Mesodermal cell (in vitro differentiated cells): ENCODE measurements around the gene ZNF341.
"Not testable (repeated sequence)": the region's sequence is repeated elsewhere in the genome, so short reads cannot be mapped to it uniquely, and the experiment has no call there.

ENCODE experiments used
- H3K27ac ChIP-seq: 2 replicates; pipeline ENCODE4 v1.7.0; 2013; ENCODE audit warnings: mild to moderate bottlenecking, low read depth, low read length, moderate library complexity; ENCODE audit not compliant: severe bottlenecking
- H3K36me3 ChIP-seq: 2 replicates; pipeline ENCODE4 v1.7.1; 2013; ENCODE audit warnings: mild to moderate bottlenecking, low read length, moderate library complexity; ENCODE audit not compliant: control insufficient read depth, insufficient read depth
- H3K4me1 ChIP-seq: one replicate; pipeline ENCODE4 v1.7.1; 2013; ENCODE audit warnings: mild to moderate bottlenecking, low read length; ENCODE audit not compliant: insufficient read depth, control insufficient read depth, poor library complexity, severe bottlenecking
- H3K4me3 ChIP-seq: 2 replicates; pipeline ENCODE4 v1.7.0; 2013; ENCODE audit warnings: low read length, control low read depth, mild to moderate bottlenecking; ENCODE audit not compliant: insufficient read depth, poor library complexity, severe bottlenecking; ENCODE audit errors: extremely low read depth
- H3K9me3 ChIP-seq: 2 replicates; pipeline ENCODE4 v1.7.1; 2013; ENCODE audit warnings: mild to moderate bottlenecking, low read length, moderate library complexity; ENCODE audit not compliant: control insufficient read depth
- WGBS, 2 experiments: methylation state at CpG; one replicate each; pipeline ENCODE4 v1.1.5; 2013; ENCODE audit warnings: missing lambda C conversion rate in 2 of 2; ENCODE audit not compliant: insufficient coverage in 2 of 2; 5-methylcytosine and 5-hydroxymethylcytosine counted together

Gene ZNF341

DNA sequence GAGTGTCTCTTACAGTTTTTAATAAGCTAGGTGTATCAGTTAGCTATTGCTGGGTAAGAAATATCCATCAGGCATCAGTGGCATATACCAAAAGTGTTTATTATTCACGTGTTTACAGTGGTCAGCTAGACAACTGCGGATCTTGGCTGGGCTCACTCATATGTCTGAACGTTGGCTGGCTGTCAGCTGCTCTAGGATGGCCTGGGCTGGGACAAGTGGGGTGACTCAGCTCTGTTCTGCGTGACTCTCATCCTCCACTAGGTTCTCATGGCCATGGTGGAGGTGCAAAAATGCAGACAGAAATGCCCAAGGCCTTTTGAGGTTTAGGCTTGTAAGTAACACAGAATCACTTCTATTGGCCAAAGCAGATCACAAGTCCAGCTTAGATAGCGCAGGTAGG, 22.0 kb downstream of the ZNF341 start:
- no peak overlapping the region for H3K4me3 ChIP-seq
- H3K27ac ChIP-seq, result no peak overlapping the region
- peaks cover 27% of the 10 kb centered on the region for H3K36me3 ChIP-seq
- H3K9me3 ChIP-seq, result peaks cover 6% of the 10 kb centered on the region
- 97 to 98% methylated on average over 4 to 5 of the region's 5 CpGs for WGBS, 2 experiments
- H3K4me1 ChIP-seq, result no peaks in the 10 kb centered on the region

DNA sequence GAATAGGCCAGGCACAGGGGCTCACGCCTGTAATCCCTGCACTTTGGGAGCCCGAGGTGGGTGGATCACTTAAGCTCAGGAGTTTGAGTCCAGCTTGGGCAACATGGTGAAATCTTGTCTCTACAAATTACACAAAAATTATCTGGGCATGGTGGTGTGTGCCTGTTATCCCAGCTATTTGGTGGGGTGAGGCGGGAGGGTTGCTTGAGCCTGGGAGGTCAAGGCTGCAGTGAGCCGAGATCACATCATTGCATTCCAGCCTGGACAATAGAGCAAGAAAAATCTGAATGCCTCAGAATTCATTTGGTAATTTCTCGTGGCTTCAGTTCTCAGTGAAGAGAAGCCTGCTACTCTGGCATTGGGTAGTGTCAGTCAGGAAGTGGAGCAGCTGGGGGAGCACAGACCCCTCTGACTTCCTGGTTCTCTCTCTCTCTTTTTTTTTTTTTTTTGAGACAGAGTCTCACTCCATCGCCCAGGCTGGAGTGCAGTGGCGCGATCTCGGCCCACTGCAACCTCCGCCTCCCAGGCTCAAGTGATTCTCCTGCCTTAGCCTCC, 24.2 kb downstream of the ZNF341 start:
- H3K4me3 ChIP-seq, H3K4me1 ChIP-seq, H3K9me3 ChIP-seq: not testable (repeated sequence)
- peak overlapping the region; percentile 23 for H3K27ac ChIP-seq
- 88 to 93% methylated on average over 5 to 6 of the region's 10 CpGs for WGBS, 2 experiments
- peaks cover 25% of the 10 kb centered on the region for H3K36me3 ChIP-seq

GRCh38 chr20:33757046-33757445, 25.2 kb downstream of the ZNF341 start:
- peaks cover 27% of the 10 kb centered on the region for H3K36me3 ChIP-seq
- WGBS, 2 experiments, result 96 to 99% methylated on average over 9 to 10 of the region's 10 CpGs

GRCh38 chr20:33757458-33757857, 25.7 kb downstream of the ZNF341 start:
- Histone ChIP-seq H3K4me1 (no peaks in the 10 kb centered on the region), H3K9me3 (peaks cover 6% of the 10 kb centered on the region), H3K4me3 (no peak overlapping the region), H3K27ac (no peak overlapping the region), H3K36me3 (peaks cover 28% of the 10 kb centered on the region)
- WGBS, 2 experiments, result 86% methylated on average over 1 of the region's 1 CpG; no CpG with 5 or more reads in 1 of the 2 experiments

More at GRCh38 chr20:33757046-33757445, 25.2 kb downstream of the ZNF341 start:
- Histone ChIP-seq H3K4me1 (no peaks in the 10 kb centered on the region), H3K27ac (no peak overlapping the region), H3K9me3 (peaks cover 6% of the 10 kb centered on the region), H3K4me3 (no peak overlapping the region)

GRCh38 chr20:33761698-33762250, 30.0 kb downstream of the ZNF341 start:
- 94 to 95% methylated on average over 9 to 12 of the region's 13 CpGs for WGBS, 2 experiments
- no peaks in the 10 kb centered on the region for H3K4me1 ChIP-seq
- H3K36me3 ChIP-seq, result peaks cover 12% of the 10 kb centered on the region
- H3K27ac ChIP-seq, result no peak overlapping the region
- no peak overlapping the region for H3K4me3 ChIP-seq
- peaks cover 6% of the 10 kb centered on the region for H3K9me3 ChIP-seq

GRCh38 chr20:33765099-33765498, 33.3 kb downstream of the ZNF341 start:
- Histone ChIP-seq H3K9me3 (no peaks in the 10 kb centered on the region), H3K27ac (no peak overlapping the region), H3K4me3 (no peak overlapping the region), H3K36me3 (peaks cover 8% of the 10 kb centered on the region), H3K4me1 (no peaks in the 10 kb centered on the region)
- 78 to 82% methylated on average over 1 of the region's 2 CpGs for whole genome bisulfite sequencing, 2 experiments

- Histone ChIP-seq H3K9me3 (no peaks in the 10 kb centered on the region), H3K27ac (no peak overlapping the region), H3K4me3 (no peak overlapping the region), H3K4me1 (no peaks in the 10 kb centered on the region), H3K36me3 (peaks cover 8% of the 10 kb centered on the region)
- 94 to 96% methylated on average over 3 to 5 of the region's 5 CpGs for whole genome bisulfite sequencing, 2 experiments
Observed at GRCh38 chr20:33765592-33765991, 33.8 kb downstream of the ZNF341 start.

DNA sequence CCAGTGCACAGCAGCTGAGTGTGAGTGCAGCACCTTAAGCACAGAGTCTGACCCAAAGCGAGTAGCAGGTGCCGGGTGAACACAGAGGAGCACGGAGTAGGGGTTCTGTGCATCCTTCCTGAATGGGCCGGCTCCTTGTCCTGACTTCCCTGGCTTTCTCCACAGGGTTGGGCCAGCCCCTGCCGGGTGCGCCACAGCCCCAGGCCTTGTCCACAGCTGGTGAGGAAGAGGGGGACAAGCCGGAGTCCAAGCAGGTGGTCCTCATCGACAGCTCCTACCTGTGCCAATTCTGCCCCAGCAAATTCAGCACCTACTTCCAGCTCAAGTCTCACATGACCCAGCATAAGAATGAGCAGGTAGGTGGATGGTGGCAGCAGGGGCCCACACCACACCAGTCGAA, 34.9 kb downstream of the ZNF341 start:
- H3K27ac ChIP-seq, result no peak overlapping the region
- H3K4me1 ChIP-seq, result no peaks in the 10 kb centered on the region
- 87 to 96% methylated on average over 7 of the region's 9 CpGs for WGBS, 2 experiments
- H3K36me3 ChIP-seq, result peaks cover 8% of the 10 kb centered on the region
- no peaks in the 10 kb centered on the region for H3K9me3 ChIP-seq
- no peak overlapping the region for H3K4me3 ChIP-seq

DNA sequence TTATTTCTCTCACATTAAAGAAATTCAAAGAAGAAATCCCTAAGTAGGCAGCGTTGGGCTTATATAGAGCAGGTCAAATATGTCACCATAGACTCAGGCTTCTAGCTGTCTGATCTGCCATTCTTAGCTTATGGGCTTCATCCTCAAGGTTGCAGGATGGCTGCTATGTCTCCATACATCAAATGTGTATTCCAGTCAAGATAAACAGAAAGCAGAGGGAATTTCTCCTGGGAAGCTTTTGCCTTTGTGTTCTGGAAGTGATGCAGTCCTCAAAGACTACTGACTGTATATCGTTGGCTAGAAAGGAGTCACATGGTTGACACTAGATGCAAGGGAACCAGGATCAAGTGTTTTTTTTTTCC, 36.0 kb downstream of the ZNF341 start:
- no peaks in the 10 kb centered on the region for H3K9me3 ChIP-seq
- peaks cover 5% of the 10 kb centered on the region for H3K36me3 ChIP-seq
- H3K4me3 ChIP-seq, result no peak overlapping the region
- no peaks in the 10 kb centered on the region for H3K4me1 ChIP-seq
- 80 to 85% methylated on average over 2 of the region's 2 CpGs for WGBS, 2 experiments
- H3K27ac ChIP-seq, result no peak overlapping the region

GRCh38 chr20:33769043-33769442, 37.2 kb downstream of the ZNF341 start:
- Histone ChIP-seq H3K27ac (no peak overlapping the region), H3K4me1 (no peaks in the 10 kb centered on the region), H3K4me3 (no peak overlapping the region), H3K36me3 (peaks cover 5% of the 10 kb centered on the region), H3K9me3 (no peaks in the 10 kb centered on the region)
- WGBS, 2 experiments, result 80 to 88% methylated on average over 1 of the region's 4 CpGs

GRCh38 chr20:33770005-33770404, 38.2 kb downstream of the ZNF341 start:
- H3K4me1 ChIP-seq, result no peaks in the 10 kb centered on the region
- no peaks in the 10 kb centered on the region for H3K9me3 ChIP-seq
- WGBS, 2 experiments, result 98 to 99% methylated on average over 8 of the region's 10 CpGs
- peaks cover 5% of the 10 kb centered on the region for H3K36me3 ChIP-seq
- no peak overlapping the region for H3K4me3 ChIP-seq
- no peak overlapping the region for H3K27ac ChIP-seq
